H9 (cell line): Measurements from ENCODE around the gene SLC1A1. TPM values are rescaled to one million over a fixed set of nuclear protein-coding genes. Genes with fewer than 3 reads are reported as not detected.

Source experiments
- DNase-seq: peaks from one replicate; pipeline ENCODE4 v3.0.0-alpha.2; 2017
- H2AFZ ChIP-seq: one replicate; pipeline ENCODE4 v1.6.1; 2013; ENCODE audit warnings: mild to moderate bottlenecking, low read length, control low read depth, moderate library complexity
- H2AK5ac ChIP-seq: 2 replicates; pipeline ENCODE4 v1.6.1; 2013; ENCODE audit warnings: low read length, control low read depth, mixed read lengths; ENCODE audit not compliant: insufficient read length
- H2BK120ac ChIP-seq: one replicate; pipeline ENCODE4 v1.6.1; 2013; ENCODE audit warnings: low read depth, mild to moderate bottlenecking, low read length, control low read depth, inconsistent platforms; ENCODE audit not compliant: poor library complexity, severe bottlenecking
- H2BK12ac ChIP-seq: 2 replicates; pipeline ENCODE4 v1.6.1; 2013; ENCODE audit warnings: low read length, control low read depth, mixed read lengths, low read depth; ENCODE audit not compliant: insufficient read length
- H2BK15ac ChIP-seq: 2 replicates; pipeline ENCODE4 v1.6.1; 2013; ENCODE audit warnings: low read depth, low read length, control low read depth
- H2BK20ac ChIP-seq: one replicate; pipeline ENCODE4 v1.6.1; 2013; ENCODE audit warnings: low read depth, mild to moderate bottlenecking, low read length, control low read depth, inconsistent platforms; ENCODE audit not compliant: poor library complexity, severe bottlenecking
- H2BK5ac ChIP-seq: 2 replicates; pipeline ENCODE4 v1.6.1; 2013; ENCODE audit warnings: low read length, control low read depth, mixed read lengths; ENCODE audit not compliant: insufficient read length
- H3K14ac ChIP-seq: 2 replicates; pipeline ENCODE4 v1.6.1; 2013; ENCODE audit warnings: low read length, control low read depth; ENCODE audit not compliant: insufficient read depth
- H3K18ac ChIP-seq: 2 replicates; pipeline ENCODE4 v1.6.1; 2013; ENCODE audit warnings: low read depth, mild to moderate bottlenecking, mixed read lengths, low read length, control low read depth; ENCODE audit not compliant: insufficient read length
- H3K23ac ChIP-seq: 2 replicates; pipeline ENCODE4 v1.6.1; 2013; ENCODE audit warnings: low read length, control low read depth, mixed read lengths, low read depth; ENCODE audit not compliant: insufficient read length
- H3K23me2 ChIP-seq: 2 replicates; pipeline ENCODE4 v1.6.1; 2013; ENCODE audit warnings: low read depth, mild to moderate bottlenecking, mixed read lengths, low read length, control low read depth; ENCODE audit not compliant: insufficient read length, poor library complexity, severe bottlenecking
- H3K27ac ChIP-seq: 2 replicates; pipeline ENCODE4 v1.5.1; 2013; ENCODE audit warnings: low read length, control low read depth, mixed read lengths, low read depth; ENCODE audit not compliant: insufficient read length
- H3K27me3 ChIP-seq: 2 replicates; pipeline ENCODE4 v1.6.1; 2013; ENCODE audit warnings: low read length, control low read depth, inconsistent platforms; ENCODE audit not compliant: insufficient read depth
- H3K4ac ChIP-seq: 2 replicates; pipeline ENCODE4 v1.6.1; 2013; ENCODE audit warnings: low read depth, mild to moderate bottlenecking, control low read depth, inconsistent platforms, low read length, moderate library complexity
- H3K4me1 ChIP-seq: 2 replicates; pipeline ENCODE4 v1.6.1; 2013; ENCODE audit warnings: low read length, control low read depth, inconsistent platforms; ENCODE audit not compliant: insufficient read depth
- H3K4me2 ChIP-seq: 2 replicates; pipeline ENCODE4 v1.6.1; 2013; ENCODE audit warnings: low read length, control low read depth, mixed read lengths; ENCODE audit not compliant: insufficient read length, insufficient read depth
- H3K56ac ChIP-seq: 2 replicates; pipeline ENCODE4 v1.6.1; 2013; ENCODE audit warnings: low read depth, mild to moderate bottlenecking, mixed read lengths, low read length, control low read depth; ENCODE audit not compliant: insufficient read length
- H3K79me1 ChIP-seq: 2 replicates; pipeline ENCODE4 v1.6.1; 2013; ENCODE audit warnings: low read depth, mild to moderate bottlenecking, moderate library complexity, low read length, control low read depth, inconsistent platforms; ENCODE audit not compliant: insufficient read depth, poor library complexity, severe bottlenecking
- H3K79me2 ChIP-seq: 2 replicates; pipeline ENCODE4 v1.6.1; 2013; ENCODE audit warnings: low read length, control low read depth, inconsistent platforms; ENCODE audit not compliant: insufficient read depth
- H3K9ac ChIP-seq: 2 replicates; pipeline ENCODE4 v1.6.1; 2013; ENCODE audit warnings: low read length, control low read depth, mixed read lengths; ENCODE audit not compliant: insufficient read length; ENCODE audit errors: extremely low read depth
- H3K9me3 ChIP-seq: one replicate; pipeline ENCODE4 v1.6.1; 2013; ENCODE audit warnings: low read depth, low read length, inconsistent platforms; ENCODE audit not compliant: control insufficient read depth
- H3T11ph ChIP-seq: one replicate; pipeline ENCODE4 v1.6.1; 2013; ENCODE audit warnings: mild to moderate bottlenecking, low read length, control low read depth, inconsistent platforms
- H4K20me1 ChIP-seq: one replicate; pipeline ENCODE4 v1.6.1; 2013; ENCODE audit not compliant: control insufficient read depth, insufficient read length, insufficient read depth
- H4K5ac ChIP-seq: 2 replicates; pipeline ENCODE4 v1.6.1; 2013; ENCODE audit warnings: low read depth, mild to moderate bottlenecking, mixed read lengths, low read length, control low read depth; ENCODE audit not compliant: insufficient read length
- H4K8ac ChIP-seq: replicated peaks from 2 replicates; pipeline ENCODE4 v1.6.1; 2013; ENCODE audit warnings: low read length, control low read depth, mixed read lengths, low read depth; ENCODE audit not compliant: insufficient read length
- H4K91ac ChIP-seq: 2 replicates; pipeline ENCODE4 v1.6.1; 2013; ENCODE audit warnings: low read depth, mild to moderate bottlenecking, moderate library complexity, mixed read lengths, low read length, control low read depth; ENCODE audit not compliant: insufficient read length
- H3K27ac Mint-ChIP-seq, 3 experiments: 2 replicates in 2 of 3; 3 replicates in 1 of 3; pipeline ENCODE4 v1.8.0; 2020 to 2021; ENCODE audit warnings: mixed read lengths in 3 of 3, mild to moderate bottlenecking in 1 of 3, moderate library complexity in 1 of 3
- H3K27me3 Mint-ChIP-seq: 2 replicates; pipeline ENCODE4 v1.8.0; 2021; ENCODE audit warnings: low read depth, mild to moderate bottlenecking, moderate library complexity, mixed read lengths
- H3K36me3 Mint-ChIP-seq, 3 experiments: 2 replicates in 2 of 3; 3 replicates in 1 of 3; pipeline ENCODE4 v1.8.0; 2020 to 2021; ENCODE audit warnings: low read depth in 3 of 3, mixed read lengths in 3 of 3; ENCODE audit not compliant: insufficient read depth in 1 of 3
- H3K4me1 Mint-ChIP-seq, 2 experiments: 2 replicates each; pipeline ENCODE4 v1.8.0; 2020; ENCODE audit warnings: mixed read lengths in 2 of 2
- H3K4me3 Mint-ChIP-seq, 2 experiments: 2 replicates in 1 of 2; 3 replicates in 1 of 2; pipeline ENCODE4 v1.8.0; 2020 to 2021; ENCODE audit warnings: mild to moderate bottlenecking in 2 of 2, mixed read lengths in 2 of 2, moderate library complexity in 1 of 2
- H3K9me3 Mint-ChIP-seq, 2 experiments: 2 replicates in 1 of 2; 3 replicates in 1 of 2; pipeline ENCODE4 v1.8.0; 2020; ENCODE audit warnings: mild to moderate bottlenecking in 2 of 2, mixed read lengths in 2 of 2, moderate library complexity in 1 of 2
- WGBS: extraction: QIAGEN DNeasy Blood & Tissue Kit; methylation state at CpG from one replicate; pipeline ENCODE4 v1.1.7; 2013; ENCODE audit warnings: missing lambda C conversion rate, low lambda C conversion rate, mixed read lengths; ENCODE audit not compliant: insufficient read length; ENCODE audit errors: extremely low coverage; 5-methylcytosine and 5-hydroxymethylcytosine counted together
- total RNA-seq: library from RNA; stranded (reverse); gene quantifications from 2 replicates; pipeline ENCODE4 v1.2.1, GENCODE V29; 2021
- TF ChIP-seq, protein P1 (sequence below): fragments of 200-600 bp; sonication (generic); conservative IDR thresholded peaks from 3 replicates; pipeline ENCODE4 v1.8.0; 2021; ENCODE audit warnings: antibody characterized with exemption, mild to moderate bottlenecking

The SLC1A1 gene
- total RNA-seq, 1 experiment from 2014 or later, result 4.7 TPM

GRCh38 chr9:4519604-4520003 lies 29.3 kb downstream of the SLC1A1 start:
- Histone ChIP-seq H3K79me2 (no peaks in the 10 kb centered on the region), H3K4me1 (peaks cover 7% of the 10 kb centered on the region), H2AFZ (no peak overlapping the region), H4K5ac (no peak overlapping the region), H4K91ac (no peak overlapping the region), H3K23ac (no peak overlapping the region), H3T11ph (no peak overlapping the region), H2BK20ac (no peak overlapping the region), H2BK120ac (no peak overlapping the region), H3K18ac (no peak overlapping the region), H3K14ac (no peak overlapping the region), H2BK15ac (no peak overlapping the region), H2AK5ac (no peak overlapping the region), H3K79me1 (no peaks in the 10 kb centered on the region), H3K23me2 (no peaks in the 10 kb centered on the region), H3K27ac (no peak overlapping the region), H2BK5ac (no peak overlapping the region), H4K8ac (no peak overlapping the region), H3K27me3 (no peaks in the 10 kb centered on the region), H3K4ac (no peak overlapping the region), H3K4me2 (no peak overlapping the region), H3K9ac (no peak overlapping the region), H4K20me1 (no peaks in the 10 kb centered on the region), H2BK12ac (no peak overlapping the region), H3K56ac (no peak overlapping the region), H3K9me3 (no peaks in the 10 kb centered on the region)
- no CpG with 5 or more reads among the region's 2 CpGs for WGBS
- no peak overlapping the region for H3K27ac Mint-ChIP-seq
- peaks cover 0 to 7% (median 0%) of the 10 kb centered on the region in 3 experiments; a peak in 4 of 7 replicates for H3K36me3 Mint-ChIP-seq
- H3K4me1 Mint-ChIP-seq, result peaks cover 23 to 24% of the 10 kb centered on the region in 2 experiments
- TF ChIP-seq, protein P1, sequence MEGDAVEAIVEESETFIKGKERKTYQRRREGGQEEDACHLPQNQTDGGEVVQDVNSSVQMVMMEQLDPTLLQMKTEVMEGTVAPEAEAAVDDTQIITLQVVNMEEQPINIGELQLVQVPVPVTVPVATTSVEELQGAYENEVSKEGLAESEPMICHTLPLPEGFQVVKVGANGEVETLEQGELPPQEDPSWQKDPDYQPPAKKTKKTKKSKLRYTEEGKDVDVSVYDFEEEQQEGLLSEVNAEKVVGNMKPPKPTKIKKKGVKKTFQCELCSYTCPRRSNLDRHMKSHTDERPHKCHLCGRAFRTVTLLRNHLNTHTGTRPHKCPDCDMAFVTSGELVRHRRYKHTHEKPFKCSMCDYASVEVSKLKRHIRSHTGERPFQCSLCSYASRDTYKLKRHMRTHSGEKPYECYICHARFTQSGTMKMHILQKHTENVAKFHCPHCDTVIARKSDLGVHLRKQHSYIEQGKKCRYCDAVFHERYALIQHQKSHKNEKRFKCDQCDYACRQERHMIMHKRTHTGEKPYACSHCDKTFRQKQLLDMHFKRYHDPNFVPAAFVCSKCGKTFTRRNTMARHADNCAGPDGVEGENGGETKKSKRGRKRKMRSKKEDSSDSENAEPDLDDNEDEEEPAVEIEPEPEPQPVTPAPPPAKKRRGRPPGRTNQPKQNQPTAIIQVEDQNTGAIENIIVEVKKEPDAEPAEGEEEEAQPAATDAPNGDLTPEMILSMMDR, result no peak
- H3K4me3 Mint-ChIP-seq, result no peak overlapping the region
- no peaks in the 10 kb centered on the region for H3K9me3 Mint-ChIP-seq
- DNase-seq, result no peak
- H3K27me3 Mint-ChIP-seq, result peaks cover 4% of the 10 kb centered on the region; the same call in 1 of the 2 replicates
